ENCODE results near the gene MYO18B. TPM values are rescaled to one million over a fixed set of nuclear protein-coding genes. Genes with fewer than 3 reads are reported as not detected.

The MYO18B gene
- total and polyA plus RNA-seq, 2 donors (not counting 1 experiment from before 2014, with no cell fraction given): 0.15 TPM; not detected in 1

- Mint-ChIP-seq H3K4me3 (no peak overlapping the region), H3K27me3 (peaks cover 38% of the 10 kb centered on the region), H3K4me1 (peaks cover 4% of the 10 kb centered on the region), H3K9me3 (ENCODE audit: insufficient read depth) (no peaks in the 10 kb centered on the region), H3K27ac (no peak overlapping the region)
- Histone ChIP-seq H4K20me1 (ENCODE audit: control insufficient read depth, insufficient read depth, low read length, poor library complexity, severe bottlenecking) (no peaks in the 10 kb centered on the region), H3K9me3 (ENCODE audit: control extremely low read depth in 1 of 3, control insufficient read depth in 2 of 3, insufficient read depth in 1 of 3, low read length in 2 of 3) (peaks cover 0 to 1% (median 0%) of the 10 kb centered on the region in 3 donors), H3K4me1 (ENCODE audit: control insufficient read depth in 2 of 2, insufficient read depth in 2 of 2, low read length in 2 of 2) (no peaks in the 10 kb centered on the region), H2AFZ (ENCODE audit: insufficient read depth, low read depth, low read length, poor library complexity, severe bottlenecking) (no peak overlapping the region), H3K4me2 (replicated peaks; ENCODE audit: low read depth, low read length, poor library complexity, severe bottlenecking) (no peak overlapping the region), H3K36me3 (replicated peaks in 1 of 2; ENCODE audit: control extremely low read depth in 1 of 2, control insufficient read depth in 1 of 2, extremely low read depth in 1 of 2, insufficient read depth in 2 of 2, low read length in 1 of 2) (no peaks in the 10 kb centered on the region), H3K27ac (ENCODE audit: low read length in 2 of 2) (no peak overlapping the region), H3K4me3 (ENCODE audit: control extremely low read depth in 1 of 5, extremely low read depth in 1 of 5, insufficient read depth in 1 of 5, low read depth in 2 of 5, low read length in 4 of 5) (no peak overlapping the region), H3K27me3 (replicated peaks in 1 of 4; ENCODE audit: control extremely low read depth in 1 of 4, control insufficient read depth in 3 of 4, insufficient read depth in 4 of 4, low read length in 3 of 4) (peaks cover 0 to 8% (median 0%) of the 10 kb centered on the region in 4 experiments), H3K9ac (ENCODE audit: low read length) (no peak overlapping the region), H3K79me2 (ENCODE audit: control insufficient read depth, insufficient read depth, low read length) (no peaks in the 10 kb centered on the region)
- POLR2A ChIA-PET: no interaction called here
- 50% methylated on average over 1 of the region's 2 CpGs for WGBS (ENCODE audit: insufficient coverage)
- CTCF ChIA-PET: no interaction called here
- no peak for DNase-seq
- intact Hi-C loops (cut with micrococcal nuclease): no loop called here
- no peak for ATAC-seq (ENCODE audit: low read depth)
- TF ChIP-seq EZH2 (IDR thresholded peaks at IDR 0.05; ENCODE audit: borderline replicate concordance, insufficient read depth, low read depth, low read length, poor library complexity, severe bottlenecking) (no peak), CTCF (IDR thresholded peaks at IDR 0.05) (no peak)
Measured at GRCh38 chr22:25969901-25970300, 227.9 kb downstream of the MYO18B start.

GRCh38 chr22:25970374-25970911 is 228.5 kb downstream of the MYO18B start:
- no peak for TF ChIP-seq EZH2 (IDR thresholded peaks at IDR 0.05; ENCODE audit: borderline replicate concordance, insufficient read depth, low read depth, low read length, poor library complexity, severe bottlenecking)
- TF ChIP-seq CTCF (IDR thresholded peaks at IDR 0.05): no peak
- WGBS (ENCODE audit: insufficient coverage): 50% methylated on average over 6 of the region's 6 CpGs
- H3K36me3 ChIP-seq (replicated peaks in 1 of 2; ENCODE audit: control extremely low read depth in 1 of 2, control insufficient read depth in 1 of 2, extremely low read depth in 1 of 2, insufficient read depth in 2 of 2, low read length in 1 of 2): no peaks in the 10 kb centered on the region
- no peaks in the 10 kb centered on the region for H3K4me1 ChIP-seq (ENCODE audit: control insufficient read depth in 2 of 2, insufficient read depth in 2 of 2, low read length in 2 of 2)
- POLR2A ChIA-PET: no interaction called here
- no peaks in the 10 kb centered on the region for H3K79me2 ChIP-seq (ENCODE audit: control insufficient read depth, insufficient read depth, low read length)
- no peak overlapping the region for H3K9ac ChIP-seq (ENCODE audit: low read length)
- DNase-seq (no peak), ATAC-seq (ENCODE audit: low read depth) (no peak)
- no peak overlapping the region for H3K27ac Mint-ChIP-seq
- H3K4me3 Mint-ChIP-seq: no peak overlapping the region
- peaks cover 0 to 1% (median 0%) of the 10 kb centered on the region in 3 donors for H3K9me3 ChIP-seq (ENCODE audit: control extremely low read depth in 1 of 3, control insufficient read depth in 2 of 3, insufficient read depth in 1 of 3, low read length in 2 of 3)
- peaks cover 4% of the 10 kb centered on the region for H3K4me1 Mint-ChIP-seq
- intact Hi-C loops (cut with micrococcal nuclease): no loop called here
- CTCF ChIA-PET: no interaction called here
- no peak overlapping the region for H3K4me3 ChIP-seq (ENCODE audit: control extremely low read depth in 1 of 5, extremely low read depth in 1 of 5, insufficient read depth in 1 of 5, low read depth in 2 of 5, low read length in 4 of 5)
- H3K9me3 Mint-ChIP-seq (ENCODE audit: insufficient read depth): no peaks in the 10 kb centered on the region
- H2AFZ ChIP-seq (ENCODE audit: insufficient read depth, low read depth, low read length, poor library complexity, severe bottlenecking): peak overlapping the region; percentile 28
- peaks cover 0 to 5% (median 0%) of the 10 kb centered on the region in 4 experiments for H3K27me3 ChIP-seq (replicated peaks in 1 of 4; ENCODE audit: control extremely low read depth in 1 of 4, control insufficient read depth in 3 of 4, insufficient read depth in 4 of 4, low read length in 3 of 4)
- peaks cover 33% of the 10 kb centered on the region for H3K27me3 Mint-ChIP-seq
- H4K20me1 ChIP-seq (ENCODE audit: control insufficient read depth, insufficient read depth, low read length, poor library complexity, severe bottlenecking): no peaks in the 10 kb centered on the region
- no peak overlapping the region for H3K4me2 ChIP-seq (replicated peaks; ENCODE audit: low read depth, low read length, poor library complexity, severe bottlenecking)
- H3K27ac ChIP-seq (ENCODE audit: low read length in 2 of 2): no peak overlapping the region
